HG02981 (cell line): ENCODE measurements around the gene CLSTN2.

Experiments used
- ATAC-seq: cut with Tn5 transposase; IDR thresholded peaks from one replicate; pipeline ENCODE4 v1.9.1; 2021; ENCODE audit warnings: mild to moderate bottlenecking, moderate library complexity; ENCODE audit not compliant: unreplicated experiment

The CLSTN2 gene

DNA sequence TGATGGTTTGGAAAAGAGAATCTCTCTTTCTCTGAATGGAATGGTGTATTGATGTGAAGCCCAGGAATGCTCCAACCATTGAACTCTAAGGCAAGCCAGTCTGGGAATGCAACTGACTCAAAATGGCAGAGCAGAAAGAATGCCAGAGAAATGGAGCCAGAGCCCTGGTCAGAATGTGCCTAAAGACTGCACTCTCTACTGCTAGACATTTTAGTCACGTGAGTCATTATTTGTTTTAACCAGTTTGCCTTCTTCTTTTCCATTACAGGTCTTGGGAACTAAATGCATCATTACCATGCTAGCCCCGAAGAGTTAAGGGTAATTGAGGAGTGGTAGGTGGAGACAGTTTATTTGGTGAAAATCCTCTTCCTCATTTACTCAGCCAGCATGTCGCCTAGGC is 675.6 kb downstream of the CLSTN2 start:
- no peak for ATAC-seq

DNA sequence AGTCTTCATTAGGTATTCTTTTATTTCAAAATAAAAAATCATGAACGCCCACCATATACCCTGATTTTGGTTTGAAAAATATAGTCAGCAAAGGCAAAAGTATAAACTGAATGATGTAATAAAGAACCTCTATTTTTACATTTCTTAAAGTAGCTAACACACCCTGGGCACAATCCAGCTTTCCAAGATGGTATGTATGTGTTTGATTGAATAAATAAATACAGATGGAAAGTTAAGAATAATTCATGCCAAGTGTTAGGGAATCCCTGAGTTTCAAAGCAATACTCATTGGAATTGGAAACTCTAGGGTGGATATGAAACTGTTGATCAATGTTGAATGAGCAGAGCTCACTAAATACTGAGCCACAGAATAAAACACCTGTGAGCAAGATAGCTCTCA is 679.0 kb downstream of the CLSTN2 start:
- ATAC-seq, result no peak

- no peak for ATAC-seq
Observed at GRCh38 chr3:140617135-140617534, 682.1 kb downstream of the CLSTN2 start.

- ATAC-seq, result no peak
Observed at GRCh38 chr3:140626856-140627255, 691.9 kb downstream of the CLSTN2 start.
